ENCODE results near the gene SLC35F4. TPM values are rescaled to one million over a fixed set of nuclear protein-coding genes. Genes with fewer than 3 reads are reported as not detected.

The SLC35F4 gene
- total RNA-seq, 1 experiment from 2014 or later, result not detected

DNA sequence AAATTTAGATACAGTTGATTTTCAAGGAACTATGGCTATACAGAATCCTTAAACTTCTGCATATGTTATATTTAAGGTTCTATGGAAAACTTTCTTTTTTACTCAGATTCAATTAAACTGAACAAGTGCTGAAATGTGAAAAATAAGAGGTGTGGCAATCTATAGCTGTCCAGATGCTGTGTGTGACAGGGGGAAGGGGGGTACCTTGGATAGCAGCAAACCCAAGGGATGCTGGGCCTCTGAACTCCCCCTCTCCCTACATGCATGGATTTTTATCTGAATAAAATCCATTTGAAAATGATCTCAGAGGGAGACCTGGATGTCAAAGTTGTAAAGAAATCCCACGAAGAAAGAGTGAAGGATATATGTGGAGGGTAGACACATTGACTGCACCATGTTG lies 289.4 kb downstream of the SLC35F4 start:
- Histone ChIP-seq H3K9me2 (replicated peaks; ENCODE audit: low read length) (no peaks in the 10 kb centered on the region), H3K27ac (ENCODE audit: low read length) (no peak overlapping the region), H4K20me1 (ENCODE audit: low read length) (no peaks in the 10 kb centered on the region), H3K4me3 (ENCODE audit: low read length) (no peak overlapping the region), H3K9ac (ENCODE audit: low read length) (no peak overlapping the region), H3K9me3 (ENCODE audit: low read length) (no peaks in the 10 kb centered on the region), H3K4me1 (ENCODE audit: insufficient read depth, low read length) (no peaks in the 10 kb centered on the region), H3K27me3 (ENCODE audit: low read length) (peaks cover 76% of the 10 kb centered on the region), H2AFZ (ENCODE audit: low read length) (no peak overlapping the region), H3K79me2 (ENCODE audit: low read length) (no peaks in the 10 kb centered on the region), H3F3A (ENCODE audit: low read length, unreplicated experiment) (no peaks in the 10 kb centered on the region), H3K36me3 (ENCODE audit: low read depth, low read length) (no peaks in the 10 kb centered on the region), H3K4me2 (ENCODE audit: low read length) (no peak overlapping the region)
- no peak for ATAC-seq
- intact Hi-C loops (cut with micrococcal nuclease), result no loop called here
- no TSS peak for BruUV-seq (replicated peaks)
- ChIA-PET CTCF (no interaction called here), POLR2A (ENCODE audit: unreplicated experiment) (no interaction called here)
- no peak for DNase-seq
- TF ChIP-seq EZH2phosphoT487 (IDR thresholded peaks at IDR 0.05; ENCODE audit: borderline replicate concordance, low read length) (no peak), EZH2 (IDR thresholded peaks at IDR 0.05; ENCODE audit: low read length, unreplicated experiment) (no peak)
- TF ChIP-seq, protein P1, sequence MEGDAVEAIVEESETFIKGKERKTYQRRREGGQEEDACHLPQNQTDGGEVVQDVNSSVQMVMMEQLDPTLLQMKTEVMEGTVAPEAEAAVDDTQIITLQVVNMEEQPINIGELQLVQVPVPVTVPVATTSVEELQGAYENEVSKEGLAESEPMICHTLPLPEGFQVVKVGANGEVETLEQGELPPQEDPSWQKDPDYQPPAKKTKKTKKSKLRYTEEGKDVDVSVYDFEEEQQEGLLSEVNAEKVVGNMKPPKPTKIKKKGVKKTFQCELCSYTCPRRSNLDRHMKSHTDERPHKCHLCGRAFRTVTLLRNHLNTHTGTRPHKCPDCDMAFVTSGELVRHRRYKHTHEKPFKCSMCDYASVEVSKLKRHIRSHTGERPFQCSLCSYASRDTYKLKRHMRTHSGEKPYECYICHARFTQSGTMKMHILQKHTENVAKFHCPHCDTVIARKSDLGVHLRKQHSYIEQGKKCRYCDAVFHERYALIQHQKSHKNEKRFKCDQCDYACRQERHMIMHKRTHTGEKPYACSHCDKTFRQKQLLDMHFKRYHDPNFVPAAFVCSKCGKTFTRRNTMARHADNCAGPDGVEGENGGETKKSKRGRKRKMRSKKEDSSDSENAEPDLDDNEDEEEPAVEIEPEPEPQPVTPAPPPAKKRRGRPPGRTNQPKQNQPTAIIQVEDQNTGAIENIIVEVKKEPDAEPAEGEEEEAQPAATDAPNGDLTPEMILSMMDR (conservative IDR thresholded peaks at IDR 0.05; ENCODE audit: low read depth, low read length), result no peak

DNA sequence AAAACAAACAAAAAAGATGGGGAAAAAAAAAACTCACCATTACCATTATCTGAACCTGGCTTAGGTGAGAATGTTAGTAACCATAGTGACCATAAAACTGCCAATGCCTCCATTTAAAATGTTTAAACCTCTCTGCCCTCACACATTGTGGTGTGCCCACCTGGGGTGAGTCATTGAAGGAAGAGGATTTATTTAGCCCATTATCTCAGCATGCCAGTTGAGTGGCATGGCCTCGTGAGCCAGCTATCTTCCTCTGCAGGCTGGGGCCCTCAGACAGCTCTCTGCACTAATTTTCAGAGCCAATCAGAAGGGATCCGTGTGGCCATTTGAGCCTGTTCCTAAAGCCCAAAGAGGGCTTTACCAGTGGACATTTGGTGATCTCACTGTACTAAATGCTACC lies 290.4 kb downstream of the SLC35F4 start:
- Histone ChIP-seq H3K36me3 (ENCODE audit: low read depth, low read length) (no peaks in the 10 kb centered on the region), H3K9me3 (ENCODE audit: low read length) (no peaks in the 10 kb centered on the region), H3K9ac (ENCODE audit: low read length) (no peak overlapping the region), H4K20me1 (ENCODE audit: low read length) (no peaks in the 10 kb centered on the region), H3K4me3 (ENCODE audit: low read length) (no peak overlapping the region), H3K27me3 (ENCODE audit: low read length) (peaks cover 76% of the 10 kb centered on the region), H3K4me2 (ENCODE audit: low read length) (no peak overlapping the region), H3K27ac (ENCODE audit: low read length) (no peak overlapping the region), H3F3A (ENCODE audit: low read length, unreplicated experiment) (no peaks in the 10 kb centered on the region), H3K9me2 (replicated peaks; ENCODE audit: low read length) (no peaks in the 10 kb centered on the region), H3K79me2 (ENCODE audit: low read length) (no peaks in the 10 kb centered on the region), H3K4me1 (ENCODE audit: insufficient read depth, low read length) (no peaks in the 10 kb centered on the region), H2AFZ (ENCODE audit: low read length) (no peak overlapping the region)
- CTCF ChIA-PET, result no interaction called here
- TF ChIP-seq, protein P1 (conservative IDR thresholded peaks at IDR 0.05; ENCODE audit: low read depth, low read length), result no peak
- TF ChIP-seq EZH2phosphoT487 (IDR thresholded peaks at IDR 0.05; ENCODE audit: borderline replicate concordance, low read length), result no peak
- BruUV-seq (replicated peaks), result no TSS peak
- intact Hi-C loops (cut with micrococcal nuclease), result no loop called here
- POLR2A ChIA-PET (ENCODE audit: unreplicated experiment), result no interaction called here
- DNase-seq (no peak), ATAC-seq (no peak)

DNA sequence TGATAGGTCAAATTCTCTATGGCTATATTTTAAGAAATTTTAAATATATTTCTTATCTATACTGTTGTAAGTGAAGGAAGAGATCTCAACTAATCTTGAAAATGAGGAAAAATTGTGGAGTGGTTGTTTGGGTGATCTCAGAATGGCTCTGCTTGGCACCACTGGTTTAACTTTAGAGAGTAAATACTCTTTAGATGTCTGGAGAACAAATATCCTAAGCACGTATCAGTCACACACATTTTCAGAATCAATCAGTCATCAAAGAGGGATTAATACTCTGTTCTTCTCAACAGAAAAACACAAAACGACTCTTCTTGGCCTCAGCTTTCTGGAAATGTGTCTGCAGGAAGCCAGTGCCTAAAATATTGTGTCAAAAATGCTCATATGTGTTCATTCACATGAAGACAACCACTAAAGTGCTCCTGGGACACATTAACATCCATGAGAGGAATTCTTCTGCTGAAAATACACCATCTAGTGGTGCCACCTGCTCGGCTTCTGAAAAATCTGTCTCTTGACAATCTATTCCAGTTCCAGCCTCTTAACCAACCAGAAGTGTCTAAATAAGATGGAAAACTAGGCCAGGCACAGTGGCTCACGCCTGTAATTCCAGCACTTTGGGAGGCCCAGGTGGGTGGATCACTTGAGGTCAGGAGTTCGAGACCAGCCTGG lies 291.1 kb downstream of the SLC35F4 start:
- POLR2A ChIA-PET (ENCODE audit: unreplicated experiment), result no interaction called here
- Histone ChIP-seq H3K4me1 (ENCODE audit: insufficient read depth, low read length) (no peaks in the 10 kb centered on the region), H3K4me2 (ENCODE audit: low read length) (no peak overlapping the region), H3F3A (ENCODE audit: low read length, unreplicated experiment) (no peaks in the 10 kb centered on the region), H3K27me3 (ENCODE audit: low read length) (peaks cover 76% of the 10 kb centered on the region), H3K79me2 (ENCODE audit: low read length) (no peaks in the 10 kb centered on the region), H3K9ac (ENCODE audit: low read length) (no peak overlapping the region), H3K9me2 (replicated peaks; ENCODE audit: low read length) (no peaks in the 10 kb centered on the region), H3K36me3 (ENCODE audit: low read depth, low read length) (no peaks in the 10 kb centered on the region), H3K9me3 (ENCODE audit: low read length) (no peaks in the 10 kb centered on the region), H4K20me1 (ENCODE audit: low read length) (no peaks in the 10 kb centered on the region), H3K4me3 (ENCODE audit: low read length) (no peak overlapping the region), H2AFZ (ENCODE audit: low read length) (no peak overlapping the region), H3K27ac (ENCODE audit: low read length) (no peak overlapping the region)
- CTCF ChIA-PET, result no interaction called here
- ATAC-seq (peak; percentile 31; the same call in 1 of the 2 replicates), DNase-seq (peak; percentile 49)
- intact Hi-C loops (cut with micrococcal nuclease), result no loop called here
- TF ChIP-seq, protein P1 (conservative IDR thresholded peaks at IDR 0.05; ENCODE audit: low read depth, low read length), result peak; percentile 67
- TF ChIP-seq EZH2phosphoT487 (IDR thresholded peaks at IDR 0.05; ENCODE audit: borderline replicate concordance, low read length), result no peak
- no TSS peak for BruUV-seq (replicated peaks)
